GM19467 (cell line): Measurements from ENCODE around the gene CD28.
A peak's percentile ranks its signal among the peaks of the same experiment; 100 is the strongest.
"Not testable (repeated sequence)": the region's sequence is repeated elsewhere in the genome, so short reads cannot be mapped to it uniquely, and the experiment has no call there.

Source experiments
- ATAC-seq: cut with Tn5 transposase; IDR thresholded peaks from one replicate; pipeline ENCODE4 v1.9.1; 2021; ENCODE audit warnings: mild to moderate bottlenecking, moderate library complexity; ENCODE audit not compliant: unreplicated experiment

The CD28 gene

GRCh38 chr2:203685789-203686420 lies 20.5 kb upstream of the CD28 start:
- ATAC-seq, result no peak

GRCh38 chr2:203687165-203687564 lies 19.3 kb upstream of the CD28 start:
- ATAC-seq, result no peak

- ATAC-seq, result peak; percentile 62
Measured at GRCh38 chr2:203688798-203689197, 17.6 kb upstream of the CD28 start.

- peak; percentile 51 for ATAC-seq
Measured at GRCh38 chr2:203689426-203690116, 16.9 kb upstream of the CD28 start.

DNA sequence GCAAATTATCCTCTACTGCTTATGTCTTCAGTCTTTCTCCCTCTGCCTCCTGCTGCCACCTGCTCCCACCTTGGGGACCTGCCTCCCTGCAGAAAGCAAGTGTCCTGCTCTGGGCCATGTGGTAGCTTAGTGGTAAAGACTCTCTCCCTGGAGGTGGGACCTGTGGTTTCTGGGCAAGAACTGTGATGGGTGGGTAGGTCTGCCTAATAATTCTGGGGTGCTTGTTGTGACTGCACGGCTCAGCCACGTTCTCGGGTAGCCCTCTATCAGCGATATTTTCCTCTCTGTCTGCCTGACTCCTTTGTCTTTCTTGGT lies 16.4 kb upstream of the CD28 start:
- peak; percentile 32 for ATAC-seq

DNA sequence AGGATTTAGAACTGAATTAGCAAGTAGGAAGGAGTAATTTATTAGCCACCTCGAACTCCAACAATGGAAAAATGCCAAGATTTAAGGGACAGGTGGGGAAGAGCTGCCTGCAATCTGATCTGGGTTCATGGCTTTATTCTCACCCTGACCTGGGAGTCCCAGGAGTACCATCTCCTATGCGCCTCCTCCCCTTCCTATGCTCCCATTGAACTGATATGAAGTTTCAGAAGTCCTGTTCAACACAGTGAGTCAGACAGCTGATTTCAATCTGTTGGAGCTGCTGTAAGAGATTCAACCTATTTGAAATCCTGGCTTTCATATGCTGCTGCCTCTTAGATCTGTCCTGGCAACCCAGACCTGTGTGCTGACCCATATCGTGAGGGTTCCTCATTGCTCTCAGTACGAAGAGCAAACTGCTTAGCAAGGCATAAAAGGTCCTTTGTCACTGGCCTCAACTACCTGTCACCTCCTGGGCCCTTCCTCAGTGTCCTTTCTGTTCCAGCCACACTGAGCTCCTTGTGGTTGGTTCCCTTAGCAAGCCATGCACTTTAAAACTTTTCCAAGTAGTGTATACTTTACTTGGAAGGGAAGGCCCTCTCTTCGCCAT lies 15.9 kb upstream of the CD28 start:
- ATAC-seq, result no peak

- no peak for ATAC-seq
Measured at GRCh38 chr2:203691149-203691548, 15.3 kb upstream of the CD28 start.

DNA sequence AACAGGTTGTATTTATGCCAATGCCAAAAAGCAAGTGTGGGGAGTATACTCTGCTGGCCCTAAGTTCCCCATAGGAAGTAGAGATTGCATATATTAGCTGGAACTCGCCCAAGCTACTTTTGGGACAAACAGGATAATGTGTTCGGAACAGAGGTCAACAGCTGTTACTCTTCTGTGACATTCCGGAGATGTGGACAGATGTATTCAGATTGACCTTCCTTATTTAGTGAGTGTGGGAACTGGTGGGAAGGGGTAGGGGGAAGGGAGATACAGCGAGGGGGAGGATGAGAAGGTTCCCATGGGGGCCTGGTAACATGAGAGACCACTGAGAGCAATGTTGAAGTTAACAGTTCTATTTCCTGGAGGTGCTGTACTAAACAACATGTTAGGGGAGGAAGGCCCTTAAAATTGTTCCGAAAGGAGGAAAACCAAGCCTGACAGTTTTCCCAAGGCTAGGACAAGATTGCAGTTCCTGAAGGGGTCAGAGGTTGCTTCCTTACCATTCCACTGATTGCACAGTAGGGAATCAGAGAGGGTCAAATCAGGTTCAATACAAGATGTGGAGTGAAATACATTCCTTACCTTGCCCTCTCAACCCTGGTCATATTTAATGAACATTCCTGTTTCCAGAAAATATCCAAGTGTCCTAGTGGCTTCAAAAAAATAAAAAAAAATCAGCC lies 14.3 kb upstream of the CD28 start:
- ATAC-seq, result no peak

DNA sequence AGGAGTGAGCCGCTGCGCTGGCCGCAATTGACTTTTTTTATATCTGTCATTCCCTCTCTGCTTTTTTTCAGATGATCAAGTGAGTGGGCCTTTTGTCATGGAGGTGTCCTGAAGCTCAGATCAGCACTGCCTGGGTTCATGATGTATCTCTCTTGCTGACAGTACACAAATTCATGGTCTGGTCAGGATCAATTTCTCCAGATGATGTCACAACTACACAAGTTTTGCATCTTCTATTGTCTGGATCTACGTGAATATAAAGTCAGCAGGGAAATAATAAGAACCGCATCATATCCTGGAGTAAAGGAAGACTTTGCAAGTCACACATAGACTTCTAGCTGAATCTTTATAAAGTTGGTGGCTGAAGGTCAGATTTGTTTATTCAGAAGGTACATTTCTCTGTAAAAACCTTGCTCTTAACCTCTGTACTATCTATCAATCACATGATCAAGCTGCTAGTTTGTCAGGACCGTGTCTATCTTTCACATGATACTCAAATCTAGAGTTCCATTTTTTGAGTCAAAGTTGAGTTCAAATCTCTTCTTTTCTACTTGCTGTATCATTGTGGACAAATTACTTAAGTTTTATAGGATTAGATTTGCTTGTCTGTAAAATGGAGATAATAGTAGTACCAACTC lies 13.1 kb upstream of the CD28 start:
- no peak for ATAC-seq

DNA sequence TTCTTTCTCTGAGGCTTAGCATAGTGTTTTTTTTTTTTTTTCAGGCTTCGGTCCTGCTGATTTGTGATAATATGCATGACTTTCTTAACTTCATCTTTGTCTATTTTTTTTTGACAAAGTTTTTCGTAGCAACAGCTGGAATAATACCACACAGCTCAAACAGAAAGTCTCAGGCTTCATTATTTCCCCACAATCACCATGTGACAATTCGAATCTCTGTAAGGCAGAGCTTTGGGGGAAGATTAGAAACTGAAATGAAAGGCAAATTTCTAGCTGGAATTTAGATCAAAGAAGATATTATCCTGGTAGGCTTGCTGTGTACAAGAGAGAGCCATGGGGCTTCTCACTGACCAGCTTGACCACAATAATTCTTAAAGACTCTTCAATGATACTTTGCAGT lies 12.2 kb upstream of the CD28 start:
- ATAC-seq, result no peak

- ATAC-seq, result no peak
Measured at GRCh38 chr2:203697190-203697589, 9.2 kb upstream of the CD28 start.

DNA sequence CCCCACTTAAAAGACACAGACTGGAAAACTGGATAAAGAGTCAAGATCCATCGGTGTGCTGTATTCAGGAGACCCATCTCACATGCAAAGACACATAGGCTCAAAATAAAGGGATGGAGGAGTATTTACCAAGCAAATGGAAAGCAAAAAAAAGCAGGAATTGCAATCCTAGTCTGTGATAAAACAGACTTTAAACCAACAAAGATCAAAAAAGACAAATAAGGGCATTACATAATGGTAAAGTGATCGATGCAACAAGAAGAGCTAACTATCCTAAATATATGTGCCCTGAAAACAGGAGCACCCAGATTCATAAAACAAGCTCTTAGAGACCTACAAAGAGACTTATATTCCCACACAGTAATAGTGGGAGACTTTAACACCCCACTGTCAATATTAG lies 8.7 kb upstream of the CD28 start:
- ATAC-seq, result not testable (repeated sequence)

GRCh38 chr2:203698410-203698809 lies 8.0 kb upstream of the CD28 start:
- ATAC-seq, result not testable (repeated sequence)

DNA sequence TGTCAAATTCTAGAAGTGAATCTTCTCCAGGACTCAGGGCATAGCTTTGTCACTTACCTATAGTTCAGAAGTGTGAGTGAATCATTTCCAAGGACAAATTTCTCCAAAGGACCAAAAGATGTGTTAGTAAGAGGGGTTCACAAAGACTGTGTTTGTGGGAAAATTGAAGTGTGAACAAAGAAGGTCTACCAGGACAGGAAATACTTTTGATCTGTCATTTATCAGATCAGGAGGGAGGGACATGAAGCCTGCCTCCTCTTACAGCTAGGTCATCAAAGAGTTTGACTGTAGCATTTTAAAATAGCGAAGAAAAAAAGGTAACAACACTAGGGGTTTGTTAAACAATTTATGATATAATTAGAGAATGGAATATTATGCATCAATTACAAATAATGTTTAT lies 2.0 kb upstream of the CD28 start:
- no peak for ATAC-seq

DNA sequence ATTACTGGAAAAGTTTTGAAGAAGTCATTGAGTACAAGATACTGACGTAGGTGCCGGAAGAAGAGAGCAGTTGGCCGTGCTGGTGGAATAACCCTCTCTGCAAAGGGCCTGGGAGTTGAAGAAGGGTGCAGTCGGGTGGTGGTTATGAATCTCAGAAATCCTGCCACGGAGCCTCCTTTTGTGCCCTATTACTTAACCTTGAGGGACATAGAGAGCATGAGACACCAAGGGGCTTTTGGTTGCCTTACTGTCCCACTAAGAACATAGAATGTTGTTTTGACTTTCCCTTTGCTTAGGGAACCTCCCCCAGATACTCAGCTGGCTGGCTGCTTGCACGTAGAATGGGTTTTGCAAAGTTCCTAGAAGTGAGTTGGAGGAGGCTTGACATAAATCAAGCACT lies 1.3 kb upstream of the CD28 start:
- ATAC-seq, result no peak

DNA sequence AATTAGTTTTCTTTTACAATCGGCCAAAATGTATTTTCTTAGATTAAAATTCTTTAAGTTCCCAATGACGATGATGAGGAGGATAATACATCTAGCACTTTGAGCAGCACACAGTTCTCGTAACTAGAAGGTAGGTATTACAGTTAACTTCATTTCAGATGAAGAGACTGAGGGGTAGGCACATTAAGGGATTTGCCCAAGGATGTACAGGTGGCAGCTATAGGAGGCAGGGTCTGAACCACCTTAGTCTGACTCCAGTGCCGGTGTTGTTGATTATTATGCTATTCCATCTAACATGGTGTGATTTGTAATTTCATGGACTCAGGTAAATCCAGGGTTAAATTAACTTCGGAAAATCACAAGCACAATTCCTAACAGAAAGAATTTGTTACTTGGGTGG lies 1.1 kb downstream of the CD28 start:
- no peak for ATAC-seq

GRCh38 chr2:203708846-203709396 lies 2.5 kb downstream of the CD28 start:
- ATAC-seq, result no peak

DNA sequence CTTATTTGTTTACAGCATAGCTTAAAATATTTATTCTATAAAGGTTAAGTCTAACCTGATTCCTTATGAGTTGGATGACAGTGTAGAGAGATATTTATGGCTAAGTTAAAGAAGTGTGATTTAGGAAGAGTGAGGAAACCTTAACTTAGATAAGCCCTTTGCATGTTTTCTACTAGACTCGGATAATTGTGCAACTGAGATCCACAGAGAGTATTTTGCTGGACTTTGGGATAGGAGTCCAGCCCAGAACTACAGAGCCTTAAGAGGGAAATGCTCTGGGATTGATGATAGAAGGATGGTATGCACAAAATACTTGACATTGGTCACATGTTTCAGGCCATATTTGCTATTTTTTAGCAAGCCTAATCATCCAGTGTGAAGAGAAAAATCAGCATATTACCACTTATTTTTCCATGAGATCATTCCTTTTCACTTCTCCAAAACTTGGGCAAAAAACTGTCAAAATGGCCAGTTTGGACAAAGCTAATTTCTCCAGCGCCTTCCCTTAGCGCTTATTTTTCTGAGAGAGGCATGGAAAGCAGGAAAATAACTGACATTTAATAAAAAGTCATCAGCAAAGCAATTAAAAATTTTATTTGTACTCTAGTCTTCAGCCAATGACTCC lies 3.1 kb downstream of the CD28 start:
- no peak for ATAC-seq

GRCh38 chr2:203710226-203710625 lies 3.8 kb downstream of the CD28 start:
- ATAC-seq, result no peak

DNA sequence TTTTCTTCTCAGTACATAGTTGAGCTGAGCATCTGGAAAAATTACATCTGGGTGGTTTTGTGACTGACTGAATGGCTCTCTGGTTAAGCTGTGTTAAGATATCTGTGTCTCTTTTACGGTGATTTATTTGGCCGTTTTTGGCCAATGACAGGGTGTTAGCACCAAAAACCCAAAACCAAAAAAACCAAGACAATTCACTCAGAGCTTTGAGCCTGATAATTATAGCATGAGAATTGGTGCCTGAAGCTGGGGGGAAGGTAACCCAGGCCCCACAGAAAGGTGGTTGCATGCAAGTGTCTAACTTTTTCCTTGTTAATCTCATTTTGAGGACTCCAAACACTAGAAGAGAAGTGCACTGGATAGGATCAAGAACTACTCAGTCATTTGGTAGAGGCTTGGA lies 4.5 kb downstream of the CD28 start:
- ATAC-seq, result no peak

DNA sequence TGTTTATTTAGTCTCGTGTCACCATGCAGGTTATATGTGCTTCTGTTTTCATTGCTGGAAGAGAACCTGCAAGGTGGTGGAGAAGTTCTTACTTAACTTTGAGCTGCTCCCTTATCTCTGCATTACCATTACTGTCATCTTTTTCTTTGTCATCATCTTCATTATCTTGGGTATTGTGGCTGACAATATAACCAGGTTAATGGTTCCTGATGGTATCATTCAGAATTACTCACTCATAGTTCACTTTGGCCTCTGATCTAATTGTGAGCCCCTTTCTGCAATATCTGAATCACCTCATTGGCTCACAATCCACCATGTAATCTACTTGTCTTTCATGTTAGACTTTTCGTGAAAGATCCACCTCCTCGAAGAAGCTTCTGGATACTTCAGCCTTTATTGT lies 5.0 kb downstream of the CD28 start:
- ATAC-seq, result no peak
